Activated T-cell treated with anti-CD3 and anti-CD28 coated beads for 24 hours (primary cell): Measurements from ENCODE around the gene CPLANE2.
A peak's percentile ranks its signal among the peaks of the same experiment; 100 is the strongest.

ENCODE experiments used
- DNase-seq: peaks from one replicate; pipeline ENCODE4 v3.0.0-alpha.2; 2020; ENCODE audit warnings: low read depth

Gene CPLANE2

GRCh38 chr1:16187748-16188401 is 49.1 kb downstream of the CPLANE2 start:
- DNase-seq: peak; percentile 78

- DNase-seq: no peak
These were observed 50.2 kb downstream of the CPLANE2 start for GRCh38 chr1:16186655-16187235.

GRCh38 chr1:16184557-16185303 is 52.3 kb downstream of the CPLANE2 start:
- no peak for DNase-seq

- no peak for DNase-seq
These were observed 53.0 kb downstream of the CPLANE2 start for GRCh38 chr1:16183765-16184556.

GRCh38 chr1:16183179-16183578 is 53.8 kb downstream of the CPLANE2 start:
- DNase-seq: no peak

GRCh38 chr1:16181887-16182719 is 54.9 kb downstream of the CPLANE2 start:
- no peak for DNase-seq
